Esophagus squamous epithelium (tissue), 4 donors: ENCODE results near the gene SPARC.

Experiments used
- CTCF ChIP-seq, 6 experiments: fragments of 450-650 bp in 4 of 6; fragments of 200-600 bp in 2 of 6; sonication (generic) in 2 of 6; IDR thresholded peaks; one replicate each; pipeline ENCODE4 v1.5.1; 2016 to 2019; ENCODE audit warnings: antibody characterized with exemption in 6 of 6, mild to moderate bottlenecking in 4 of 6, moderate library complexity in 4 of 6
- POLR2A ChIP-seq, 4 donors: fragments of 450-650 bp; IDR thresholded peaks; one replicate each; pipeline ENCODE4 v1.6.1; 2017; ENCODE audit warnings: antibody characterized with exemption in 4 of 4, mild to moderate bottlenecking in 4 of 4, moderate library complexity in 3 of 4

GRCh38 chr5:151692312-151692711 lies 5.6 kb upstream of the SPARC start:
- TF ChIP-seq CTCF (IDR thresholded peaks at IDR 0.05), result no peak
- no peak for TF ChIP-seq POLR2A (IDR thresholded peaks at IDR 0.05)
